K562 (cell line): ENCODE data around the gene ACBD4.

Experiments used
- AFF4 ChIP-seq: sonication (generic); formaldehyde crosslinking; IDR thresholded peaks from 2 replicates; pipeline ENCODE4 v1.8.0; 2023; ENCODE audit warnings: mild to moderate bottlenecking, missing genetic modification reagents
- ATF3 ChIP-seq, 2 experiments: fragments of 450-650 bp in 1 of 2; sonication (generic) in 1 of 2; formaldehyde crosslinking in 1 of 2; IDR thresholded peaks in 1 of 2; conservative IDR thresholded peaks in 1 of 2; 2 replicates each; pipeline versions ENCODE4 v1.6.1 to v1.8.1; 2016 to 2023; ENCODE audit warnings: mild to moderate bottlenecking in 2 of 2, moderate library complexity in 2 of 2, inconsistent platforms in 1 of 2, missing genetic modification reagents in 1 of 2
- CBX5 ChIP-seq: IDR thresholded peaks from 2 replicates; pipeline ENCODE4 v1.6.1; 2014; ENCODE audit warnings: low read depth, borderline replicate concordance
- CTCF ChIP-seq, 3 experiments: IDR thresholded peaks in 2 of 3; conservative IDR thresholded peaks in 1 of 3; 2 replicates each; pipeline ENCODE4 v1.5.1; 2011 to 2012; ENCODE audit warnings: low read length in 3 of 3, mild to moderate bottlenecking in 3 of 3, control low read depth in 2 of 3, improper control_type of control experiment in 1 of 3, inconsistent platforms in 1 of 3, low read depth in 1 of 3, mixed read lengths in 1 of 3, moderate library complexity in 1 of 3; ENCODE audit not compliant: insufficient read depth in 2 of 3
- ELF1 ChIP-seq: fragments of 200-800 bp; sonication (Bioruptor generic); IDR thresholded peaks from 2 replicates; pipeline ENCODE4 v1.6.1; 2016; ENCODE audit warnings: missing genetic modification characterization, missing compliant biosample characterization
- ETS1 ChIP-seq: conservative IDR thresholded peaks from 2 replicates; pipeline ENCODE4 v1.6.1; 2011; ENCODE audit warnings: low read depth, mild to moderate bottlenecking, low read length; ENCODE audit not compliant: control insufficient read depth
- HDGF ChIP-seq: fragments of 450-650 bp; IDR thresholded peaks from 2 replicates; pipeline ENCODE4 v1.6.1; 2016
- HOMEZ ChIP-seq: fragments of 250-450 bp; sonication (Bioruptor Pico); IDR thresholded peaks from 2 replicates; pipeline ENCODE4 v1.4.0; 2020; ENCODE audit warnings: mild to moderate bottlenecking, moderate library complexity
- KAT7 ChIP-seq: sonication (generic); formaldehyde crosslinking; IDR thresholded peaks from 2 replicates; pipeline ENCODE4 v1.8.0; 2022; ENCODE audit warnings: missing genetic modification reagents, mild to moderate bottlenecking, borderline replicate concordance
- POLR2A ChIP-seq: fragments of 450-650 bp; conservative IDR thresholded peaks from 2 replicates; pipeline ENCODE4 v1.6.1; 2016
- SRSF9 ChIP-seq: fragments of 200-400 bp; formaldehyde crosslinking; IDR thresholded peaks from 2 replicates; pipeline ENCODE4 v1.6.1; 2017; ENCODE audit warnings: low read depth, low read length, borderline replicate concordance
- TAF15 ChIP-seq: fragments of 200-400 bp; formaldehyde crosslinking; IDR thresholded peaks from 2 replicates; pipeline ENCODE4 v1.6.1; 2017; ENCODE audit warnings: mild to moderate bottlenecking, low read depth, low read length, moderate library complexity
- WHSC1 ChIP-seq: IDR thresholded peaks from one replicate; pipeline ENCODE4 v1.6.1; 2012; ENCODE audit warnings: low read length, control low read depth, inconsistent platforms

- TF ChIP-seq POLR2A (no peak), TAF15 (no peak), ATF3 (IDR thresholded peaks at IDR 0.05) (no peak), ATF3 (CRISPR knock-in tag; conservative IDR thresholded peaks at IDR 0.05) (no peak), ETS1 (no peak), WHSC1 (no peak), HOMEZ (CRISPR knock-in tag) (no peak), AFF4 (CRISPR knock-in tag) (no peak), ELF1 (tag) (no peak), HDGF (no peak), CTCF (IDR thresholded peaks at IDR 0.05 in 2 of 3, conservative IDR thresholded peaks at IDR 0.05 in 1 of 3; ENCODE audit: insufficient read depth in 2 of 3, low read depth in 1 of 3, low read length in 3 of 3) (peak in 1 of 3 experiments; percentile 12; a peak in 1 of 6 replicates), CBX5 (no peak), SRSF9 (no peak), KAT7 (CRISPR knock-in tag) (no peak)
These were observed 19.5 kb downstream of the ACBD4 start for GRCh38 chr17:45155029-45155428.
